ENCODE results near the gene DUSP11.

DNA sequence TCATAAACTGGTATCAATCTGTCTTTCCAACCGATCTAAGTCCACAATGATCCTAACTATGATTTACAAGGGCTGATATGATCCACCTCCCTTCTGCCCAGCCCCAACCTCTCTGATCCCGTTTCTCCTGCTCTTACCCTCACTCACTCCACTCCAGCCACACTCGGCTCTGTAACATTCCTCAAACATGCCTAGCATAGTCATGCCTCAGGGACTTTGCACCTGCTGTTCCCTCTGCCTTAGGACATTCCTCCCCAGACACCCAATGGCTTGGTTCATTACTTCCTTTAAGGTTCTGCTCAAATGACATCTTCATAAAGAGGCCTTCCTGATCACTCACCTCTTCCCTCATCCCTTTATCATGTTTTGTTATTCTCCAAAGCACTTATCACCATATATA lies 9.2 kb downstream of the DUSP11 start:
- no peak for TF ChIP-seq EZH2 (IDR thresholded peaks at IDR 0.05; ENCODE audit: low read length, unreplicated experiment)
- TF ChIP-seq, protein P1, sequence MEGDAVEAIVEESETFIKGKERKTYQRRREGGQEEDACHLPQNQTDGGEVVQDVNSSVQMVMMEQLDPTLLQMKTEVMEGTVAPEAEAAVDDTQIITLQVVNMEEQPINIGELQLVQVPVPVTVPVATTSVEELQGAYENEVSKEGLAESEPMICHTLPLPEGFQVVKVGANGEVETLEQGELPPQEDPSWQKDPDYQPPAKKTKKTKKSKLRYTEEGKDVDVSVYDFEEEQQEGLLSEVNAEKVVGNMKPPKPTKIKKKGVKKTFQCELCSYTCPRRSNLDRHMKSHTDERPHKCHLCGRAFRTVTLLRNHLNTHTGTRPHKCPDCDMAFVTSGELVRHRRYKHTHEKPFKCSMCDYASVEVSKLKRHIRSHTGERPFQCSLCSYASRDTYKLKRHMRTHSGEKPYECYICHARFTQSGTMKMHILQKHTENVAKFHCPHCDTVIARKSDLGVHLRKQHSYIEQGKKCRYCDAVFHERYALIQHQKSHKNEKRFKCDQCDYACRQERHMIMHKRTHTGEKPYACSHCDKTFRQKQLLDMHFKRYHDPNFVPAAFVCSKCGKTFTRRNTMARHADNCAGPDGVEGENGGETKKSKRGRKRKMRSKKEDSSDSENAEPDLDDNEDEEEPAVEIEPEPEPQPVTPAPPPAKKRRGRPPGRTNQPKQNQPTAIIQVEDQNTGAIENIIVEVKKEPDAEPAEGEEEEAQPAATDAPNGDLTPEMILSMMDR (conservative IDR thresholded peaks at IDR 0.05; ENCODE audit: low read depth, low read length): no peak
- TF ChIP-seq EZH2phosphoT487 (IDR thresholded peaks at IDR 0.05; ENCODE audit: borderline replicate concordance, low read length): no peak

Measured in PC-3 (cell line).